CD14-positive monocyte (primary cell): ENCODE data around the gene LARP1. TPM values are rescaled to one million over a fixed set of nuclear protein-coding genes. Genes with fewer than 3 reads are reported as not detected.
"Not testable (repeated sequence)": the region's sequence is repeated elsewhere in the genome, so short reads cannot be mapped to it uniquely, and the experiment has no call there.

Experiments
- DNase-seq, 3 donors: peaks; one replicate each; pipeline ENCODE4 v3.0.0-alpha.2; 2011 to 2022
- H2AFZ ChIP-seq: 2 replicates; pipeline ENCODE4 v1.6.0; 2012; ENCODE audit warnings: mild to moderate bottlenecking, low read depth, low read length, inconsistent platforms; ENCODE audit not compliant: insufficient read depth, poor library complexity, severe bottlenecking
- H3K27ac ChIP-seq, 2 donors: 1 replicate in 1 of 2; 2 replicates in 1 of 2; pipeline ENCODE4 v1.5.1; 2012 to 2013; ENCODE audit warnings: low read length in 2 of 2, control low read depth in 1 of 2, inconsistent platforms in 1 of 2, low read depth in 1 of 2, mild to moderate bottlenecking in 1 of 2
- H3K27me3 ChIP-seq, 2 donors: one replicate each; pipeline versions ENCODE4 v1.6.0 to v1.6.1; 2011 to 2013; ENCODE audit warnings: low read length in 2 of 2; ENCODE audit not compliant: control insufficient read depth in 2 of 2, insufficient read depth in 2 of 2
- H3K36me3 ChIP-seq, 2 donors: replicated peaks in 1 of 2; 1 replicate in 1 of 2; 2 replicates in 1 of 2; pipeline versions ENCODE4 v1.5.1 to v1.6.1; 2012 to 2013; ENCODE audit warnings: low read length in 2 of 2, control low read depth in 1 of 2, inconsistent platforms in 1 of 2, mild to moderate bottlenecking in 1 of 2; ENCODE audit not compliant: insufficient read depth in 2 of 2, control insufficient read depth in 1 of 2
- H3K4me1 ChIP-seq, 2 donors: 1 replicate in 1 of 2; 2 replicates in 1 of 2; pipeline versions ENCODE4 v1.5.1 to v1.6.1; 2012 to 2013; ENCODE audit warnings: low read length in 2 of 2, control low read depth in 1 of 2, inconsistent platforms in 1 of 2, mild to moderate bottlenecking in 1 of 2, moderate library complexity in 1 of 2; ENCODE audit not compliant: insufficient read depth in 2 of 2, control insufficient read depth in 1 of 2
- H3K4me2 ChIP-seq: replicated peaks from 2 replicates; pipeline ENCODE3; 2012; ENCODE audit warnings: low read length, moderate library complexity, mild to moderate bottlenecking; ENCODE audit not compliant: poor library complexity, severe bottlenecking; ENCODE audit errors: extremely low read depth
- H3K4me3 ChIP-seq, 3 experiments: fragments of 200-600 bp in 1 of 3; sonication (generic) in 1 of 3; replicated peaks in 1 of 3; 1 replicate in 2 of 3; 2 replicates in 1 of 3; pipeline ENCODE4 v1.5.1; 2011 to 2013; ENCODE audit warnings: low read length in 3 of 3, mild to moderate bottlenecking in 3 of 3, control low read depth in 2 of 3, low read depth in 2 of 3, inconsistent platforms in 1 of 3, moderate library complexity in 1 of 3
- H3K79me2 ChIP-seq: 2 replicates; pipeline ENCODE4 v1.6.0; 2012; ENCODE audit warnings: mild to moderate bottlenecking, control low read depth, inconsistent platforms, low read length, moderate library complexity; ENCODE audit not compliant: insufficient read depth
- H3K9ac ChIP-seq: 2 replicates; pipeline ENCODE4 v1.6.0; 2017; ENCODE audit warnings: low read length, mild to moderate bottlenecking; ENCODE audit not compliant: insufficient read depth, poor library complexity, severe bottlenecking
- H3K9me3 ChIP-seq, 2 donors: replicated peaks in 1 of 2; 1 replicate in 1 of 2; 2 replicates in 1 of 2; pipeline versions ENCODE4 v1.5.1 to v1.6.1; 2012 to 2013; ENCODE audit warnings: low read length in 2 of 2, control low read depth in 1 of 2; ENCODE audit not compliant: control insufficient read depth in 1 of 2, insufficient read depth in 1 of 2
- H4K20me1 ChIP-seq: 2 replicates; pipeline ENCODE4 v1.6.0; 2012; ENCODE audit warnings: mild to moderate bottlenecking, low read length, control low read depth, moderate library complexity; ENCODE audit not compliant: insufficient read depth
- H3K27ac Mint-ChIP-seq, 7 donors: one replicate each; pipeline ENCODE4 v1.8.0; 2020; ENCODE audit warnings: mild to moderate bottlenecking in 7 of 7, mixed read lengths in 7 of 7, moderate library complexity in 6 of 7, inconsistent platforms in 2 of 7
- H3K27me3 Mint-ChIP-seq, 3 donors: one replicate each; pipeline ENCODE4 v1.8.0; 2021 to 2022; ENCODE audit warnings: low read depth in 3 of 3, mild to moderate bottlenecking in 3 of 3, mixed read lengths in 3 of 3, moderate library complexity in 3 of 3, inconsistent platforms in 1 of 3
- H3K36me3 Mint-ChIP-seq, 2 donors: one replicate each; pipeline ENCODE4 v1.8.0; 2020; ENCODE audit warnings: mixed read lengths in 2 of 2, inconsistent platforms in 1 of 2, mild to moderate bottlenecking in 1 of 2
- H3K4me1 Mint-ChIP-seq: one replicate; pipeline ENCODE4 v1.8.0; 2020; ENCODE audit warnings: mild to moderate bottlenecking, mixed read lengths
- H3K4me3 Mint-ChIP-seq, 2 donors: one replicate each; pipeline ENCODE4 v1.8.0; 2020; ENCODE audit warnings: mild to moderate bottlenecking in 2 of 2, mixed read lengths in 2 of 2, moderate library complexity in 1 of 2
- H3K9me3 Mint-ChIP-seq, 7 donors: one replicate each; pipeline ENCODE4 v1.8.0; 2020 to 2022; ENCODE audit warnings: mixed read lengths in 7 of 7, mild to moderate bottlenecking in 6 of 7, moderate library complexity in 6 of 7, inconsistent platforms in 2 of 7
- CTCF ChIP-seq: fragments of 200-600 bp; IDR thresholded peaks from one replicate; pipeline ENCODE4 v1.8.0; 2022; ENCODE audit warnings: antibody characterized with exemption, mild to moderate bottlenecking
- WGBS: methylation state at CpG from one replicate; pipeline ENCODE4 v1.1.5; 2013; ENCODE audit warnings: missing lambda C conversion rate; ENCODE audit not compliant: insufficient coverage; 5-methylcytosine and 5-hydroxymethylcytosine counted together
- intact Hi-C, 2 donors: fragments of 100-400 bp; cut with micrococcal nuclease; formaldehyde crosslinking; loops; one replicate each; pipeline versions ENCODE4 v1.15.0 to v1.15.1; 2023
- polyA plus RNA-seq, 3 donors: library from polyadenylated mRNA; depleted of rRNA in 1 of 3; unstranded in 2 of 3; stranded (reverse) in 1 of 3; fragments of 300-500 nt in 2 of 3; fragments of >200 nt in 1 of 3; fragmentation: Illumina TruSeq in 2 of 3; gene quantifications; 1 replicate in 2 of 3; 2 replicates in 1 of 3; pipeline ENCODE4 v1.2.3, GENCODE V29; 2012 to 2021

LARP1 gene
- polyA plus RNA-seq, 3 donors, result 4.7 to 55.0 (median 5.8) TPM

- no peaks in the 10 kb centered on the region for H3K27me3 Mint-ChIP-seq
- Histone ChIP-seq H3K4me3 (no peak overlapping the region), H3K4me1 (peaks cover 8% of the 10 kb centered on the region in 2 donors), H3K79me2 (no peaks in the 10 kb centered on the region), H3K9ac (no peak overlapping the region), H2AFZ (no peak overlapping the region), H3K9me3 (no peaks in the 10 kb centered on the region), H3K27ac (no peak overlapping the region), H3K36me3 (peaks cover 44 to 56% of the 10 kb centered on the region in 2 donors), H4K20me1 (peaks cover 15% of the 10 kb centered on the region), H3K4me2 (no peak overlapping the region), H3K27me3 (no peaks in the 10 kb centered on the region)
- no peaks in the 10 kb centered on the region for H3K9me3 Mint-ChIP-seq
- intact Hi-C loops, result no loop called here
- no peak overlapping the region for H3K4me3 Mint-ChIP-seq
- peaks cover 11% of the 10 kb centered on the region for H3K4me1 Mint-ChIP-seq
- 92% methylated on average over 2 of the region's 5 CpGs for WGBS
- no peak for DNase-seq
- no peak for TF ChIP-seq CTCF
- H3K27ac Mint-ChIP-seq, result peak overlapping the region in 1 of 7 donors; percentile 81
- H3K36me3 Mint-ChIP-seq, result peaks cover 51 to 54% of the 10 kb centered on the region in 2 donors
These were observed 65.2 kb downstream of the LARP1 start for GRCh38 chr5:154820383-154820782.

GRCh38 chr5:154822896-154823295, 67.7 kb downstream of the LARP1 start:
- peaks cover 11% of the 10 kb centered on the region for H3K4me1 Mint-ChIP-seq
- H3K4me3 ChIP-seq, H3K4me1 ChIP-seq, H3K4me2 ChIP-seq, H3K27me3 Mint-ChIP-seq, H3K27me3 ChIP-seq, H3K79me2 ChIP-seq, H3K9me3 ChIP-seq, H3K9me3 Mint-ChIP-seq, H3K9ac ChIP-seq, H2AFZ ChIP-seq, DNase-seq, intact Hi-C loops, H3K4me3 Mint-ChIP-seq: not testable (repeated sequence)
- Histone ChIP-seq H3K36me3 (peaks cover 19 to 31% of the 10 kb centered on the region in 2 donors), H3K27ac (peak overlapping the region in 1 of 2 donors; percentile 31), H4K20me1 (peaks cover 15% of the 10 kb centered on the region)
- 93% methylated on average over 4 of the region's 5 CpGs for WGBS
- peaks cover 29 to 39% of the 10 kb centered on the region in 2 donors for H3K36me3 Mint-ChIP-seq
- H3K27ac Mint-ChIP-seq, result peak overlapping the region in 4 of 7 donors; percentile 8 to 57 (median 32)
